ENCODE results near the gene HYOU1.
A peak's percentile ranks its signal among the peaks of the same experiment; 100 is the strongest.

HYOU1 gene

DNA sequence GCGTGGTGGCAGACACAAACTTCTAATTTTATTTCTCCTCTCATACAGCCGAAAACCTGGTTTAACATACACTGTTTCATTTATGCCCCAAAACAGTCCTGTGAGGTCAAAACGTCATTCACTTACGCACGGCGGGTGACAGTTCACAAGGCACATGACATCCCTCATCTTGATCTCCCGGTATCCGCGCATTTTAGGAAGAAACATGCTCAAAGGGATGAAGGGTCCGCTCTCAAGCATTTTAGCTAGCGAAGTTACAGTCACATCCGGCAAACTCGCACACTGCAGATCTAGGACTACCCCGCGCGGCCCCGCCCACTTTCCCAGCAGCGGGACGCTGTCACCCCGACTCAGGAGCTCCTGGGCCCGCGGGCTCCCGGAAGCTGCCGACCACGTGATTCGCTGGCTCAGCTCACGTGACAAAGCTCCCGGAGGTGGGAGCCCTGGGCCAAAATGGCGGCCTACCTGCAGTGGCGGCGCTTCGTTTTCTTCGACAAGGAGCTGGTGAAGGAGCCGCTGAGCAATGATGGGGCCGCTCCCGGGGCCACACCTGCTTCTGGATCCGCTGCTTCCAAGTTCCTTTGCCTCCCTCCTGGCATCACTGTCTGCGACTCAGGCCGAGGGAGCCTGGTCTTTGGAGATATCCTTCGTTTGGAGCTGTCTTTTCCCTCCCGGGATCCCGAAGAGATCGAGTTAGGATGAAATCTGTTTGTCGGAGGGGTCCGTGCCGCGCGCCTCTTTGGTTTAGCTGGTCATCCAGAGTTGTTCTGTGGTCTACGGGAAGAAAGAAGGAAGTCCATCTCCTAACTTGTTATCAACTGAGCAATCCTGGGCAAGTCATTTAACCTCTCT lies 10.6 kb upstream of the HYOU1 start, which contains the start of gene VPS11:
VPS11 (plus strand) TSS at position 448 of the 852 bp plus-strand sequence; CDS start at position 454, 6 bp downstream.
- peaks cover 12% of the 10 kb centered on the region for H3K36me3 ChIP-seq (ENCODE audit: insufficient read depth, low read length)
- no peaks in the 10 kb centered on the region for H3F3A ChIP-seq (ENCODE audit: insufficient read depth, low read length)
- H3K27ac ChIP-seq (ENCODE audit: low read depth, low read length, poor library complexity, severe bottlenecking), result peak within 1 kb of the TSS; percentile 50
- H3K4me3 ChIP-seq (ENCODE audit: low read depth, low read length, poor library complexity, severe bottlenecking), result peak within 1 kb of the TSS; percentile 100
- H3K4me2 ChIP-seq (ENCODE audit: low read length), result peak within 1 kb of the TSS; percentile 99
- no peaks in the 10 kb centered on the region for H3K9me3 ChIP-seq (ENCODE audit: low read length)
- peak within 1 kb of the TSS; percentile 100 for H3K9ac ChIP-seq (ENCODE audit: low read length)
- no peaks in the 10 kb centered on the region for H3K27me3 ChIP-seq (ENCODE audit: insufficient read depth, low read length)
- H4K20me1 ChIP-seq (ENCODE audit: insufficient read depth, low read length), result no peaks in the 10 kb centered on the region
- H3K4me1 ChIP-seq (ENCODE audit: insufficient read depth, low read length, severe bottlenecking), result peaks cover 39% of the 10 kb centered on the region
- H3K79me2 ChIP-seq (ENCODE audit: insufficient read depth, low read length), result peaks cover 6% of the 10 kb centered on the region; the same call in 1 of the 2 replicates
- H3K9me2 ChIP-seq (ENCODE audit: low read depth, low read length), result no peaks in the 10 kb centered on the region
- peak within 1 kb of the TSS; percentile 88; the same call in 1 of the 2 replicates for H2AFZ ChIP-seq (ENCODE audit: low read length)
- no peak for TF ChIP-seq EZH2 (IDR thresholded peaks at IDR 0.05; ENCODE audit: borderline replicate concordance, low read length)

- no peak overlapping the region for H3K27ac ChIP-seq (ENCODE audit: low read depth, low read length, poor library complexity, severe bottlenecking)
- peaks cover 6% of the 10 kb centered on the region; the same call in 1 of the 2 replicates for H3K79me2 ChIP-seq (ENCODE audit: insufficient read depth, low read length)
- H3K4me1 ChIP-seq (ENCODE audit: insufficient read depth, low read length, severe bottlenecking), result peaks cover 39% of the 10 kb centered on the region
- TF ChIP-seq, protein P1, sequence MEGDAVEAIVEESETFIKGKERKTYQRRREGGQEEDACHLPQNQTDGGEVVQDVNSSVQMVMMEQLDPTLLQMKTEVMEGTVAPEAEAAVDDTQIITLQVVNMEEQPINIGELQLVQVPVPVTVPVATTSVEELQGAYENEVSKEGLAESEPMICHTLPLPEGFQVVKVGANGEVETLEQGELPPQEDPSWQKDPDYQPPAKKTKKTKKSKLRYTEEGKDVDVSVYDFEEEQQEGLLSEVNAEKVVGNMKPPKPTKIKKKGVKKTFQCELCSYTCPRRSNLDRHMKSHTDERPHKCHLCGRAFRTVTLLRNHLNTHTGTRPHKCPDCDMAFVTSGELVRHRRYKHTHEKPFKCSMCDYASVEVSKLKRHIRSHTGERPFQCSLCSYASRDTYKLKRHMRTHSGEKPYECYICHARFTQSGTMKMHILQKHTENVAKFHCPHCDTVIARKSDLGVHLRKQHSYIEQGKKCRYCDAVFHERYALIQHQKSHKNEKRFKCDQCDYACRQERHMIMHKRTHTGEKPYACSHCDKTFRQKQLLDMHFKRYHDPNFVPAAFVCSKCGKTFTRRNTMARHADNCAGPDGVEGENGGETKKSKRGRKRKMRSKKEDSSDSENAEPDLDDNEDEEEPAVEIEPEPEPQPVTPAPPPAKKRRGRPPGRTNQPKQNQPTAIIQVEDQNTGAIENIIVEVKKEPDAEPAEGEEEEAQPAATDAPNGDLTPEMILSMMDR (IDR thresholded peaks at IDR 0.05; ENCODE audit: low read length), result peak; percentile 58
- TF ChIP-seq EZH2 (IDR thresholded peaks at IDR 0.05; ENCODE audit: borderline replicate concordance, low read length), result no peak
- no peaks in the 10 kb centered on the region for H3K9me3 ChIP-seq (ENCODE audit: low read length)
- no peaks in the 10 kb centered on the region for H4K20me1 ChIP-seq (ENCODE audit: insufficient read depth, low read length)
- H3K9me2 ChIP-seq (ENCODE audit: low read depth, low read length), result no peaks in the 10 kb centered on the region
- H3K36me3 ChIP-seq (ENCODE audit: insufficient read depth, low read length), result peaks cover 3% of the 10 kb centered on the region; the same call in 1 of the 2 replicates
- H2AFZ ChIP-seq (ENCODE audit: low read length), result no peak overlapping the region
- no peak overlapping the region for H3K4me2 ChIP-seq (ENCODE audit: low read length)
- no peaks in the 10 kb centered on the region for H3K27me3 ChIP-seq (ENCODE audit: insufficient read depth, low read length)
- H3K4me3 ChIP-seq (ENCODE audit: low read depth, low read length, poor library complexity, severe bottlenecking), result no peak overlapping the region
- no peak overlapping the region for H3K9ac ChIP-seq (ENCODE audit: low read length)
- H3F3A ChIP-seq (ENCODE audit: insufficient read depth, low read length), result no peaks in the 10 kb centered on the region
These were observed 8.4 kb upstream of the HYOU1 start for GRCh38 chr11:119065369-119065768.

- H3K9ac ChIP-seq (ENCODE audit: low read length), result no peak overlapping the region
- H3K79me2 ChIP-seq (ENCODE audit: insufficient read depth, low read length), result peaks cover under 1% of the 10 kb centered on the region; the same call in 1 of the 2 replicates
- H3K27ac ChIP-seq (ENCODE audit: low read depth, low read length, poor library complexity, severe bottlenecking), result no peak overlapping the region
These were observed 5.8 kb upstream of the HYOU1 start for GRCh38 chr11:119062779-119063178.

More at GRCh38 chr11:119062779-119063178, 5.8 kb upstream of the HYOU1 start:
- H3K27me3 ChIP-seq (ENCODE audit: insufficient read depth, low read length), result no peaks in the 10 kb centered on the region
- H3K4me2 ChIP-seq (ENCODE audit: low read length), result no peak overlapping the region
- no peak overlapping the region for H3K4me3 ChIP-seq (ENCODE audit: low read depth, low read length, poor library complexity, severe bottlenecking)
- no peaks in the 10 kb centered on the region for H3K9me3 ChIP-seq (ENCODE audit: low read length)
- peaks cover 28% of the 10 kb centered on the region for H3K4me1 ChIP-seq (ENCODE audit: insufficient read depth, low read length, severe bottlenecking)
- no peak overlapping the region for H2AFZ ChIP-seq (ENCODE audit: low read length)
- no peaks in the 10 kb centered on the region for H3F3A ChIP-seq (ENCODE audit: insufficient read depth, low read length)
- TF ChIP-seq EZH2 (IDR thresholded peaks at IDR 0.05; ENCODE audit: borderline replicate concordance, low read length), result no peak
- TF ChIP-seq, protein P1 (IDR thresholded peaks at IDR 0.05; ENCODE audit: low read length), result no peak
- H3K9me2 ChIP-seq (ENCODE audit: low read depth, low read length), result no peaks in the 10 kb centered on the region
- no peaks in the 10 kb centered on the region for H4K20me1 ChIP-seq (ENCODE audit: insufficient read depth, low read length)
- no peaks in the 10 kb centered on the region for H3K36me3 ChIP-seq (ENCODE audit: insufficient read depth, low read length)

All from OCI-LY1 (cell line).